Dedifferentiated amniotic fluid mesenchymal stem cell (primary cell): ENCODE data around the gene INHBC.
A peak's percentile ranks its signal among the peaks of the same experiment; 100 is the strongest.

Source experiments
- DNase-seq: peaks from one replicate; pipeline ENCODE4 v3.0.0-alpha.2; 2016; ENCODE audit errors: extremely low spot score

INHBC gene

DNA sequence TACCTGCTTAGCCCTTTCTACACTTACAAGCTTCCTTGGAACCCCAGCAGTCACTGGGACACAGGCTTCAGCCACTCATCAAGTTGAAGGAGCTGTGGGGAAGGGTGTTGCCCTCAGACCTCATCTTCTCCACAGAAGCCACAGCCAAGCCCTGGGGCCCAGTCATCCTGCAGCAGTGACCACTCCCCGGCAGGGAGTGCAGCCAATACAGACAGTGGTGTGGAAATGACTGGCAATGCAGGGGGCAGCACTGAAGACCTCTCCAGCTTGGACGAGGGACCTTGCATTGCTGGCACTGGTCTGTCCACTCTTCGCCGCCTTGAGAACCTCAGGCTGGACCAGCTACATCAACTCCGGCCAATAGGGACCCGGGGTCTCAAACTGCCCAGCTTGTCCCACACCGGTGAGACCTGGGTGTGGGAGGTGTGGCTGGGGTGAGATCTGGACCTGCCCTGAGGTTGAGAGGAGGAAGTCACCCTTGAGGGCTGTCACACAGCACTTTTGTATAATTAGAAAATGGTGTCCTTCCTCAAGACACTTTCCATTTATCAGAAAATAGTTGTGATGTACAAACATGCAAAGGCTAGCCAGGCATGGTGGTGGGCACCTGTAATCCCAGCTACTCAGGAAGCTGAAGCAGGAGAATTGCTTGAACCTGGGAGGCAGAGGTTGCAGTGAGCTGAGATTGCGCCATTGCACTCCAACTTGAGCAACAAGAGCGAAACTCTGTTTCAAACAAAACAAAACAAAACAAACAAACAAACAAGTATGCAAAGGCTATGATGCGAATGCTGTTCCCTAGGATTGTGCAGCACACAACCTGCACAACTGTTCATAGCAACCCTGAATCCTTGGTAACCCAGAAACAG, 34.9 kb downstream of the INHBC start:
- no peak for DNase-seq

GRCh38 chr12:57470286-57470969, 35.8 kb downstream of the INHBC start:
- DNase-seq, result no peak

DNA sequence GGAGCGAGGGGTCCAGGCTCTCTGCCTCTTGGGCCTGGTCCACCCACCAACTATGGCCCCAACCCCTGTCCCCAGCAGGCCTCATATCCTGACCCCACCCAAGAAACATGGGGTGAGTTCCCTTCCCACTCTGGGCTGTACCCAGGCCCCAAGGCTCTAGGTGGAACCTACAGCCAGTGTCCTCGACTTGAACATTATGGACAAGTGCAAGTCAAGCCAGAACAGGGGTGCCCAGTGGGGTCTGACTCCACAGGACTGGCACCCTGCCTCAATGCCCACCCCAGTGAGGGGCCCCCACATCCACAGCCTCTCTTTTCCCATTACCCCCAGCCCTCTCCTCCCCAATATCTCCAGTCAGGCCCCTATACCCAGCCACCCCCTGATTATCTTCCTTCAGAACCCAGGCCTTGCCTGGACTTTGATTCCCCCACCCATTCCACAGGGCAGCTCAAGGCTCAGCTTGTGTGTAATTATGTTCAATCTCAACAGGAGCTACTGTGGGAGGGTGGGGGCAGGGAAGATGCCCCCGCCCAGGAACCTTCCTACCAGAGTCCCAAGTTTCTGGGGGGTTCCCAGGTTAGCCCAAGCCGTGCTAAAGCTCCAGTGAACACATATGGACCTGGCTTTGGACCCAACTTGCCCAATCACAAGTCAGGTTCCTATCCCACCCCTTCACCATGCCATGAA, 36.5 kb downstream of the INHBC start:
- no peak for DNase-seq

- no peak for DNase-seq
Measured at GRCh38 chr12:57471661-57472060, 37.1 kb downstream of the INHBC start.

DNA sequence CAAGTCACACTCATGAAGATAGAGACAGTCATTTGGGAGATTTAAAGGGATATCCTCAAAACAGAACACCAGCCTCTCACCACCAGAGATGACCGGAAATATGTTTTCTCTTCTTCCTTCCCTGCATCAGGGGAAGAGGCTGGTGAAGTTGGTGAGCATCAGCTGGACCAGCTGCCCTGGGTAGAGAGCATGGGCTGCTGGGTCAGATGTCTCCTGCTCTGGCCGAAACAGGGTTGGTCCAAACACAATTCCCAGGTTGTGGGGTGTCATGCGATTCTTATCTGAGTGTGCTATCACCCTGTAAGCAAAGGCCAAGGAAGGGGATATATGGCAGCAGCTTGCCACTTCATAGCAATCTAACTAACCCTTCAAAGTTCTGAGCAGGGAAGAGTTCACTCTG, 37.8 kb downstream of the INHBC start:
- no peak for DNase-seq

DNA sequence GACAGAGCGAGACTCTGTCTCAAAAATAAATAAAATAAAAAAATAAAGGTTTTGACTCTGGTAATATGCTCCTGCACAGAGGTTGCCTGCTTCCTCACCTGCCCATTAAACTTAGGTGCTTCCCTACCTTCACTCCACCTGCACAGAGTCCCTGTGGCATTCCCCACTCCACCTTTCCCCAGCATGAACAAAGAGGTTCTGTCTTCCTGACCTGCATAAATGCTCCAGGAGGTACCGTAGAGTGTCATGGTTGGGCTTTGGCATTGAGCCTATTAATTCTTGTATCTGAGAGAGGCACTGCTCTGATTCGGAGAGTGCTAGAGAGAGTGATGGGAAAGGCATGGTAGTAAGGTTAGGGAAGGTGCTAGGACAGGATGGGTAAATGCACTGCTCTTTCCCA, 38.8 kb downstream of the INHBC start:
- DNase-seq, result no peak

- DNase-seq, result no peak
Measured at GRCh38 chr12:57473886-57474285, 39.3 kb downstream of the INHBC start.

DNA sequence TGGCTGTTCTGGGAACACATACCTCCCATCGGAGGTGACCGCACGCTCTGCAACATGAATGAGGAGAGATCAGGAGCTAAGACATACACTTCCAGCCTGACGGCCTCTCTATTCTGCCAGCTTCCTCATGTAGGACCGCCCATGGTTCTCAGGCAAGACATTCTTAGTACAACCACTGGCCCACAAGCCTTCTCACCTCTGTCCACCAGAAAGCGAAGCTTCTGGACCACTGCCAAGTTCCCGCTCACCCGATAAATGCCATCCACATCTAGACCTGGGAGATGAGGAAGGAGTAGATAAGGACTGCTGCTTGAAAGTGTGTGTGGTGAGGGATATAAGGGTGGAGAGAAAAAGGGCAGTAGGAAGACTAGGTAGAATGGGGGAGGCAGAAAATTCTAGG, 39.8 kb downstream of the INHBC start:
- DNase-seq, result no peak

- no peak for DNase-seq
Measured at GRCh38 chr12:57474862-57475261, 40.3 kb downstream of the INHBC start.

GRCh38 chr12:57475271-57476161, 40.9 kb downstream of the INHBC start:
- no peak for DNase-seq

DNA sequence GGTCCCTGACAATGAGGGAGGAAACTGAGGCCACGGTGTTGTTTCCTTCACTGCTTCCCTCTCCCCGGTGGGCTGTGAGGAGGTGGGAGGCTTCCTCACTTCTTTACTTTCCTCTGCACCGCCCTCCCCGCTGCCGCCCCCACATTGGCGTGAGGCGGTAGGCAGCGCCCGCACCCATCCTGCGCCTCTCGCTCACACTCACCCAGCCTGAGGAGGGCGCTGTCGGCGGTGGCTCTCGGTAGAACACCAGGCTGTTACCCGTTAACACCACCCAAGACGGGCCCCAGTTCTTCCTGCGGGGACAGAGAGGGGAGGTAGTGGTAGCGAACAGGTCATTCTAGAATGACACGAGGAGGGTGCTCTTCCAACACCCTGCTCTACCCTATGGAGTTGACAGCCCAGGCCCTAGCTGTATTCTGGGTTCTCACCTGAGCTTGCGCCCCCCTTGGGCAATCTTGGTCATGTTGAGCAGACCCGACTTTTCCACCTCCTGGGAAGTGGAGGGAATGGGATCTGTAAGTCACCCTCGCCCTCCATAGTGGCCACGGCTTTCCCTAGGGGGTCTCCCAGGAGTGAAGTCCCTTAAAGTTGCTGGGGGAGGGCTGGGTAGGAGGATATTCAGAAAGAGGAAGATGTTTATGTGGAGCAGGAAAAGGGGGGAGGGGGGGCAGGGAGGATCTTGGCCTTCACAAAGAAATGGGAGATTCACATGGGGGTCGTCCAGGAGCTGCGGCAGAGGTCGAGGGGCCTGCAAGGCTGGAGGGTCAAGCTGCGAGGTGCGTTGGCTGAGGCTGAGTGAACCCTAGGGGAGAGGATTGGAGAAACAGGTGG, 41.8 kb downstream of the INHBC start:
- DNase-seq, result no peak

DNA sequence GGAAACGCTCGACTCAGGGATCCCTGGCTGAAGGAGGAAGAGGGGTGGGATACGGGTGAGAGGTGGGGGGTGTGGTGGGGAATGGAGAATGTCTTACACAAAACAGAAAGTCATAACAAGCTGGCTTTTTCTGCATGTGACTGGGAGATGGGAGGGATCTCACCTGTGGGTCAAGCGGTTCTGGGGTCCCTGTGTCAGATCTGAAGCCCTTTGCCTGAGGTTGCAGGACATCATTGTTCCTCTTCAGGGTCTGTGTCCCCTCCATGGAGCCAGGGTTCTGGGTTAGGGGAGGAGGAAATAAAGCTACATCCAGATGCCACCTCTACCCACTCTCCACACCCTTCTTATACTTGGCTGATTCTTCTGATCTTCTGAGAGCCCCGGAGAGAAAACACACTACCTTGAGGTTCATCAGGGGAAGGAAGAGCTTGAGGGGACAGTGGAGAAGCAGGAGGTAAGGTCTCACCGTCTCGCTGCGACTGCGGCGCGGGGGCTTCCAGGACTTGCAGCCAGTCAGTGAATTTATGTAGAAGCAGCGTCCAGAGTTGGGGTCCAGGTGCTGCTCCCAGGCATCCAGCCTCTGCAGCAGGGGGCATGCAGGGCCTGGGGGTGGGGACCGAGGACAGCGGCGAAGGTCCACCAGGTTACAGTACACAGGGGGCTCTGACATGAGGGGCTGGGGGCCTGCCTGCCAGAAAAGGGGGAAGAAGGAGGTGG, 42.6 kb downstream of the INHBC start:
- no peak for DNase-seq

DNA sequence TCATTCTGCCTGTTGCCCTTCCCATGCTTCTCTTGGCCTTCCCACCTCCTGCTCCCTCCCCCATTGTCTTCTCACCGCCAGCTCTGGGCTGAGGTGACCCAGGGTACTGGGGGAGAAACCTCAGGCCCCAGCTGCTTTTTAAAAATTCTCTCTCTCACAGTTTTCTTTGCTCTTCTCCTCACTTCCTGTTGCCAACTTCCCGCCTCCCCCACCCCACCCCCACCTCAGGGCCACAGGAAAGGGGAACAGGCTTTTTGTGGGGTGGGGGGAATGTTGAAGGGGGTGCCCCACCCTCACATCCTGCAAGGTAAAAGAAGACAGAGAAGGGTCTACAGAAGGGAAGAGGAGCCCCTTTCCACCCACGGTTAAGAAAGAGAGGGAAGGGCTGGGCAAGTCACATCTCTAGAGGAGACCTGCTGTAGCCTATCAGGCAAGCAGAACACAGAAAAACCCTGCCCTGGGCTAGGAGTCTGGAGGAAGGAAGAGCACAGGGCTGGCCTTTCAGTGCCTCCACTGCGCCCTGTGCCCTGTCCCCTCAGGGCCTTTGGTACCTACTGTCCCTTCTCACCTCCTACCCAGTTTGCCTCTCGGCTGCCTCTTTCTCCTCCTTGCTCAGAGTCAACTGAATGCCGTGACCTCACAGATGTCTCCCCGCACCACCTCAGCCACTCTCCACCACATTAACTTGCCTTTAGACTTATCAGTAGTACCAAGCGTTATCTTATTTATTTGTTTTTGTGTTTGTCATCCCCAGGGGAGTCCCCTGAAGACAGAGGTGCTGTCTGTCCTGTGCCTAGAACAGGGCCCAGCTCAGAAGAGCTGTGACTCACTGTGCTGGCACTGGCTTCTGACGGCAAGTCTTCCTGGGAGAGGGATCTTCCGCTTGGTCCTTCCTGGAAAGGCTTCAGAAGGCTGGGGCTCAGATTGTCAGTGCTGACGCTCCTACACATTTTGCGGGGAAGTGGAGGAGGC, 43.4 kb downstream of the INHBC start:
- DNase-seq, result no peak

GRCh38 chr12:57479043-57479375, 44.4 kb downstream of the INHBC start:
- DNase-seq, result no peak

DNA sequence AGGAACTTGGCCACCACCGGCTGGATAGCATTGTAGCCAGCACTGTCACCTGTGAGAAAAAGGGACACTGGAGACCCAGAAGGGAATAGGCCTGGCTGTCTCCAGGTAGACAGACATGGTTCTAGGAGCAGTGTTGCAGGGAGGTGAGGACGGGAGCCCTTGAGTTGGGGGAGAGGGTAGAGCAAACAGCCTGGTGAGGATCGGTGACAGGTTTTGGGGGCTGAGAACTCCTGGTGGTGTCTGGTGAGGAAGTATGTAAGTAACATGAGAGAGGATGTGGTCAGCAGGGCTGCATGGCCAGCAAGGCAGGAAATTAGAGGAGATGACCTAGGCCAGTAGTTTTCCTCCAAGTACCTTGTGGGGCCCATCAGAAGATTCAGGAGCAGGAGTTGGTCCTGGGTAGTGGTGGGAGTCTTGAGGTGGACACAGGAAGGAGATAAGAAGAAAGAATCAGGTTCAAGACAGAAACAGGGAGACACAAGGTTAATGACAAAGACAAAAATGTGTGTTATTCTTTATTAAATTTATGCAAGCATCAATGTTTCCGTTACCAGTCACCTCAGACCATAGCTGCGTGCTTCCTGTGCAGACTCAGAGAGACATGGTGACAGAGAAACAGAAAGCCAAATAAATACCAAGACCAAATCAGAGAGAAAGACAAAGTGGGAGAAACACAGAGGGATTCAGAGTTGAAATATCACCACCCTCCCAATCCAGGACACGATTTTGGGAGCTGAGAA, 45.0 kb downstream of the INHBC start, which contains the start of gene ARHGAP9:
ARHGAP9 (minus strand) TSS at position 491 of the 740 bp plus-strand sequence; CDS start at position 31, 460 bp downstream.
- DNase-seq, result no peak

DNA sequence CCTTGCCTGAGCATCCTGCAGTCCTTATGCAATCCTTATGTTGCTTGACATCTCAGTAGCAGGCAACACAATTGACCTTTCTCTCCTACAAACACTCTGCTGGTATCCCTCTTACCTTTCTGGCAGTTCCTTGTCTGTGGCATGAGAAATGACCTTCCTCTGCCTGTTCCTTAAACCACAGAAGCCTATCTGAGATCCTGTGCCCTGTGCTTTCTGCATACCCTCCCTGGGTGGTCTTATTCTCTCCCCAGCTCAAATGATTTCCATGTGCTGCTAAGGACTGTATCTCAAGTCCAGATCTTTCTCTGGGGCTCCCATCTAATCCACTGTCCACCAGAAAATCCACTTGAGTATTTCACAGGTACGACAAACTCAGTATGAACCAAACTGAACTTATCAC, 47.1 kb downstream of the INHBC start:
- no peak for DNase-seq

DNA sequence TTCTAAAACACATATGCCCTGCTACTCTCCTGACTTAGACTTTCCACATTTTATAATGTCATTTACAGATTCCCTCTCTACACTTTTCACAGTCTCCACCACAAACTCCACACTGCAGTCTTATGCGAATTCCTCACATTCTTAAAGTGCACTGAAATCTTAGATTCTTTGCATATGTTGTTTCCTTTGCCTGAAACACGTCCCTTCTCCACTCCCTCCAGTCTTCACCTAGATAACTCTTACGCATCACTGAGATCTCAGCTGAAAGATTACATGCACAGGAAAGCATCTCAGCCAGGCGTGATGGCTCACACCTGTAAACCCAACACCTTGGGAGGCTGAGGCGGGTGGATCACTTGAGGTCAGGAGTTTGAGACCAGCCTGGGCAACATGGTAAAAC, 48.9 kb downstream of the INHBC start:
- DNase-seq, result peak; percentile 55

DNA sequence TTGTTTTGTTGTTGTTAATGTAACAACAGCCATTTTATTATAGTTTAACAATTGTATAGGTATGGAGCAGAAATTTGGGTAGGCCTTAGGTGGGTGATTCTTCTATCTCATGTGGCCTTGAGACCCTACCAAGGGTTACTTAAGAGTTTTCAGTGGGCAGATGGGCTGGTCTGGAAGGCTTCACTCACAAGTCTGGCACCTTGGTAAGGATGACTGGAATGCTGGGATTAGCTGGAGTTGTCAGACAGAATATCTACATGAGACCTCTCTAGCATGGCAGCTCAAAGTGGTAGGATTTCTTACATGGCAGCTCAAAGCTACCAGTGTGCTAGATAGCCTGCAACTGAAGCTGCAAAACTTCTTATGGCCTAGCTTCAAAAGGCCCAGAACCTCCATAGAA, 51.1 kb downstream of the INHBC start:
- no peak for DNase-seq
